ENCODE results near the gene SUPV3L1.

DNA sequence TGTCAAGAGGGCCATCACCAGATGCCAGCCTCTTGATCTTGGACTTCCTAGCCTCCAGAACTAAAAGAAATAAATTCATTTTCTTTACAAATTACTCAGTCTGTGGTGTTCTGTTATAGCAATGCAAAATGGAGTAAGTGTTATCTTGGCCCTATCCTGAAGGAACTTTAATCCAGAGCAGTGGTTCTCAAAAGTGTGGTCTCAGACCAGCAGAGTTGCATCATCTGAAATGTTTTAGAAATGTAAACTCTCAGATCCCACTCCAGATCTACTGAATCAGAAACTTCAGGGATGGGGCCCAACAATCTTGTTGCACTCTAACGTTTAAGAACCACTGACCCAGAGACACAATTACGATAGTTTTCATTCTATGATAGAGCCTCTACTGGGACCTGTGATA is 3.2 kb upstream of the SUPV3L1 start:
- TF ChIP-seq, protein P1, sequence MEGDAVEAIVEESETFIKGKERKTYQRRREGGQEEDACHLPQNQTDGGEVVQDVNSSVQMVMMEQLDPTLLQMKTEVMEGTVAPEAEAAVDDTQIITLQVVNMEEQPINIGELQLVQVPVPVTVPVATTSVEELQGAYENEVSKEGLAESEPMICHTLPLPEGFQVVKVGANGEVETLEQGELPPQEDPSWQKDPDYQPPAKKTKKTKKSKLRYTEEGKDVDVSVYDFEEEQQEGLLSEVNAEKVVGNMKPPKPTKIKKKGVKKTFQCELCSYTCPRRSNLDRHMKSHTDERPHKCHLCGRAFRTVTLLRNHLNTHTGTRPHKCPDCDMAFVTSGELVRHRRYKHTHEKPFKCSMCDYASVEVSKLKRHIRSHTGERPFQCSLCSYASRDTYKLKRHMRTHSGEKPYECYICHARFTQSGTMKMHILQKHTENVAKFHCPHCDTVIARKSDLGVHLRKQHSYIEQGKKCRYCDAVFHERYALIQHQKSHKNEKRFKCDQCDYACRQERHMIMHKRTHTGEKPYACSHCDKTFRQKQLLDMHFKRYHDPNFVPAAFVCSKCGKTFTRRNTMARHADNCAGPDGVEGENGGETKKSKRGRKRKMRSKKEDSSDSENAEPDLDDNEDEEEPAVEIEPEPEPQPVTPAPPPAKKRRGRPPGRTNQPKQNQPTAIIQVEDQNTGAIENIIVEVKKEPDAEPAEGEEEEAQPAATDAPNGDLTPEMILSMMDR (IDR thresholded peaks at IDR 0.05 in 4 of 5, conservative IDR thresholded peaks at IDR 0.05 in 1 of 5): no peak
- TF ChIP-seq POLR2A (IDR thresholded peaks at IDR 0.05): no peak
